Left cardiac atrium (tissue), 4 donors: Measurements from ENCODE around the gene ATF3. TPM values are rescaled to one million over a fixed set of nuclear protein-coding genes. Genes with fewer than 3 reads are reported as not detected.

Experiments
- ATAC-seq, 2 donors: fragments of 200-7000 bp; cut with Tn5 transposase; one replicate each; pipeline ENCODE4 v1.9.1; 2020; ENCODE audit warnings: mild to moderate bottlenecking in 2 of 2, moderate library complexity in 2 of 2
- DNase-seq: peaks from one replicate; pipeline ENCODE4 v3.0.0-alpha.2; 2020
- intact Hi-C, 2 donors: fragments of 100-400 bp; cut with DNase I; formaldehyde crosslinking; loops; one replicate each; pipeline versions ENCODE4 v1.14.1 to v1.15.1; 2022 to 2023
- long read RNA-seq: library from polyadenylated mRNA; unstranded; transcript quantifications from one replicate; pipeline ENCODE4 v2.0.0, GENCODE V29; 2021
- total RNA-seq, 2 donors: library from RNA; stranded (reverse); fragmentation: NEBNext Ultra II Directional; extraction: Animal tissue kit (Norgen Biotek cat#: 25700); gene quantifications; one replicate each; pipeline ENCODE4 v1.2.1, GENCODE V29; 2021
- donor health status: DM: no; HTN: yes; CAD: no.
- donor health status: DM: no; HTN: yes; CAD: no; lungs with severe emphysema.
- donor health status: DM: yes; HTN: yes; CAD: no.
- donor health status: Dilated cardiomyopathy.

ATF3 gene
- total RNA-seq = 10 to 100 TPM; 19.2 to 30.7 TPM
- long read RNA-seq, transcript ATF3-202 (4 exons, 2,033 nt) = major isoform, 19 of 24 reads
- long read RNA-seq, partial matches to known transcripts = 1 of 24 reads
- long read RNA-seq, other reads (novel, unspliced or antisense) = 0 of 24 reads

- intact Hi-C loops = loop anchor here in 1 of 2 donors (5.0 kb wide), 1 partner anchor 131 kb away; no protein-coding TSS in a partner anchor
- peak; percentile 100 for DNase-seq
- peak; percentile 94 to 95 for ATAC-seq
Measured at GRCh38 chr1:212608392-212608958, at the start of gene ATF3. TSS of gene ATF3 (plus strand) at chr1:212608761. CDS start at chr1:212615022, 6,261 bp downstream.

DNA sequence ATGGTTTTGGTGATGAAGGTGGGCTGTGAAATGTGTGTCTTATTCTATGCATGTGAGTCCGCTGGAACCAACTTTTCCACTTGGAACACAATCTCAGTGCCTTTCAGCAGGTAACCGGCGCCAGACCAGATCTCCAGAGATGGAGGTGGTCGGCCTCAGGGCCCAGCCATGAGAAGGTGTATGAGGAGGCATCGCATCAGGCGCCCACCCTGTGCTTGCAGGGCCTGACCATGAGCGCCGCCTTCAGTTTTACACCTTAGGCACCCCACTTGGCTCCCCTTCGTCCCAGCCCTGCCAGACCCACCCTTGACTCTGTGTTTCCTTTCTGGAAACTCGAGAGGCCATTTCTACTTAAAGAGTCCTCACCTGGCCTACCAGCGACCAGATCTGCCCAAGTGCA is 48.6 kb upstream of the ATF3 start:
- intact Hi-C loops = no loop called here
- no peak for DNase-seq

DNA sequence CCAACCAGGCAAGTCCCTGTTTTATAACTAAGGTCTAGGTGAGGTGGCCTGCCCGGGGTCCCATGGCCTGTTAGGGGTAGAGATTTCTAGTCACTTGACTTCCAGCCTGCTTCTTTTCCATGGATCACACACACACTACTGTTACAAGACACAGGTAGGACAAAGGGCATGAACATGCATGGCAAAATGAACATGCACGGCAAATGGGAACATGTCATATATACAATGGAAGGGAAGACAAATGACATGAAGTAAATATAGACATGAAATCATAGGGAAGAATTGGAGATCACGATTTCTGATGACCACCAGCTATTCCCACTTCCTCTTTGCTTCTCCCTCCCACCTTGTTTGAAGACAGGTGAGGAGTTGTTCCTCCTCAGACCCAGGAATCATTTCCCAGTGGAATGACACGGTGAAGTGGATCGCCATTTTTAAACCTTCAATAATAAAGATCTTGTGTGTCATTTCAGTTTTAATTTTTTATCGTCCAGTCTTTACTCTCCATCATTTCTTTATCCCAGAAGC is 47.6 kb upstream of the ATF3 start:
- intact Hi-C loops = no loop called here
- DNase-seq = no peak
- ATAC-seq = no peak

More for the DNA sequence above, 48.6 kb upstream of the ATF3 start:
- no peak for ATAC-seq

DNA sequence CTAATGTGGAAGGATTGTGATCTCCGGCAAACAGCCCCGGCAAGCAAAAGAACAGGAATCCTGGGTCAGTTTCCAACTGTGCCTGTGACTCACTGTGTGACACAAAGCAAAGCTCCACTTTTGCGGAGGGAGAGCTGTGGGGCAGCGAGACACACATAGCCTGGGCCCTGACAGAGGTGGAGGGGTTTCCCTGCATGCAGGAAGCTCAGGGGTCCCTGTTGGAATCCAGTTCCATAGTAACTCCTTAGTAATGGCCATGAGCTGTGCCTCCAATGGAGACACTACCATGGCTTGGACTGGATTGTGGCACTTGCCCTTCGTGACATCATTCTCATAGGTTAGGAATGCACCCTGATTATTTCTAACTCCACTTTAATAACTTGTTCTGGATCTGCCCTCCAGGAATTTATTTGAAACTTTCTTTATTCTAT is 47.0 kb upstream of the ATF3 start:
- intact Hi-C loops = no loop called here
- DNase-seq (no peak), ATAC-seq (no peak)

DNA sequence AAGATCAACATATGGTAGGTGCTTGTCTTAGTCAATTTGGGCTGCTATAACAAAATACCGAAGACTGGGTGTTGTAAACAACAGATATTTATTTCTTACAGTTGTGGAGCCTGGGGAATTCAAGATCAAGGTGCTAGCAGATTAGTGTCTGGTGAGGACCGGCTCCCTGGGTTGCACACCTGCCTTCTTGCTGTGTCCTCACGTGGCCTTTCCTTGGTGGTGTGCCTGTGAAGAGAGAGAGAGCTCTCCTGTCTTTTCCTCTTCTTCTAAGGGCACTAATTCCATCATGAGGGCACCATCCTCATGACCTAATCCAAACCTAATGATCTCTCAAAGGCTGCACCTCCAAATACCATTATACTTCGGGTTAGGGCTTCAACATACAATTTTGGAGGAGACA is 45.8 kb upstream of the ATF3 start:
- intact Hi-C loops = loop anchor here in 1 of 2 donors (2.0 kb wide), 1 partner anchor 44 kb away; no protein-coding TSS in a partner anchor
- ATAC-seq (no peak), DNase-seq (no peak)

DNA sequence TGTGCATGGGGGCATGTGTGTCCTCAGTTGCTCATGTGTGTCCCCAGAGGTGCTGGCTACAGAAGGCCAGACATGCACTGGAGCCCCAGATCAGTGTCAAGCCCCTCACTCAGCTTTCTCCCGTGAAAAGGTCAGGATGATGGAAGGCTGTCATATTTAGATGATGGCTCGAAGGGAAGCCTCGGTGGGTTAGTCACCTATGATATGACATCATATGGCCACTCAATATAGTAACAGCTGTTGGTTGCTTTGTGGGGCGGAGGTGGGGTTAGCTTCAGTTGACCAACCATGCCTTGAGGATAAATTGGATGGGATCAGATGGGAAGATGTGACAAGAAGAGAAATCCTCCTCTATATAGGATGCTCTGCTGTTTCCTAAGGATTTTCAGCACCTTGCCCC is 43.5 kb upstream of the ATF3 start:
- DNase-seq (no peak), ATAC-seq (no peak)
- intact Hi-C loops = loop anchor here in 1 of 2 donors (5.0 kb wide), 1 partner anchor 78 kb away; no protein-coding TSS in a partner anchor

DNA sequence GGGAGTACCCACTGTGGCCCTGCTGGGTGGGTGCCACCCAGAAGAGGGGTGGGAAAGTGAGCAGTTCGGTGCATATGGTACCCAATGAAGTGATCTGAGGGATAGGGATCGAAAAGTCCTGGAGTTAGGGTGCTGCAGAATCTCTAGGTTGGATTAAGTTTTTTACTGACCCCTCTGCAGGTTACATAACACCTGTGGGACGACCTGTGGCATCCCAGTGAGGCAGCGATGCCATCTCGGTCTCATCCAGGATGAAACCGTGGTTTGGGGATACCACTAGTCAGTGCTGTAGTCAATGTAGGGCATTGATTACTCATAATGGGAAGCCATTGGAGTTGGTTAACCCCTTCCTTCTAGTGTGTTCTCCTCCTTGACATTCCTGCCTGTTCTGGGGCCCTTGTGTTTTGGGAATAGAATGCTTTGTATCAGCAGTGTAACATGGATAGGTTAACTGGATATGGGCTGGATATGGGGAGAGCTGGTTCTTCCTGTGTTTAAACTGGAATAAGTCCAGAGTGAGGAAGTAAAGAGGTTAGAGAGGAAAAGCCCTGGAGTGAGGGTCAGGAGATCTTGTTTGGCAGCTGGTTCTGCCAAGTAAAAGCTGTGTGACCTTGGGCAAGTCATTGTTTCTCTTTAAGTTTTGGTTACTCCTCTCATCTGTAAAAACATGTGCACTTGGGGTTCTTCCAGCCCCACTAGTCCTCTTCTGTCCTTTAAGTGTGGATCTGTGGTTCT is 42.8 kb upstream of the ATF3 start:
- ATAC-seq = no peak
- DNase-seq = no peak
- intact Hi-C loops = loop anchor here in 1 of 2 donors (5.0 kb wide), 1 partner anchor 78 kb away; no protein-coding TSS in a partner anchor

- DNase-seq (peak; percentile 33), ATAC-seq (peak; percentile 66 to 95)
- intact Hi-C loops = loop anchor here in 1 of 2 donors (5.0 kb wide), 1 partner anchor 80 kb away; no protein-coding TSS in a partner anchor
Measured at GRCh38 chr1:212566522-212567479, 41.8 kb upstream of the ATF3 start.

- DNase-seq (no peak), ATAC-seq (no peak)
- intact Hi-C loops = loop anchor here in 1 of 2 donors (5.0 kb wide), 1 partner anchor 80 kb away; no protein-coding TSS in a partner anchor
Measured at GRCh38 chr1:212567638-212568037, 40.9 kb upstream of the ATF3 start.

GRCh38 chr1:212568978-212569537 is 39.5 kb upstream of the ATF3 start:
- ATAC-seq = no peak
- DNase-seq = no peak
- intact Hi-C loops = loop anchor here in 1 of 2 donors (5.0 kb wide), 1 partner anchor 82 kb away; no protein-coding TSS in a partner anchor

DNA sequence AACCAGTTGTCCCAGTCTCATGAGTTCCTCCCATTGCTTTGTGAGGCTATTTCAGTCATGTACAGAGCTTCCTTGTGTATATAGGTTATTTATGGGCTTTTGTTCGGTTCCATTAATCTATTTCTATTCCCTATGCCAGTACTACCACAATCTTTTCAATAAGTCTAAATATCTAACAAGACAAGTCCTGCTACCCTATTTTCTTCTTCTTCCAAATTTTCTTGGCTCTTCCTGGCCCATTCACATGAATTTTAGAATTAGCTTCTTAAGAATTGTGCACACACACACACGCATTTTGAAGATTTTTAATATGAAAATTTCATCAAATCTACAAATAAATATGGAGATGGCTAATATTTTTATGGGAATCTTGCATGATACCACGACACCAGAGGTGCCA is 33.8 kb upstream of the ATF3 start:
- DNase-seq = no peak
- no peak for ATAC-seq
- intact Hi-C loops = no loop called here

- no peak for DNase-seq
- no peak for ATAC-seq
- intact Hi-C loops = no loop called here
Measured at GRCh38 chr1:212575333-212575732, 33.2 kb upstream of the ATF3 start.

- DNase-seq (no peak), ATAC-seq (no peak)
- intact Hi-C loops = no loop called here
Measured at GRCh38 chr1:212578041-212578440, 30.5 kb upstream of the ATF3 start.

DNA sequence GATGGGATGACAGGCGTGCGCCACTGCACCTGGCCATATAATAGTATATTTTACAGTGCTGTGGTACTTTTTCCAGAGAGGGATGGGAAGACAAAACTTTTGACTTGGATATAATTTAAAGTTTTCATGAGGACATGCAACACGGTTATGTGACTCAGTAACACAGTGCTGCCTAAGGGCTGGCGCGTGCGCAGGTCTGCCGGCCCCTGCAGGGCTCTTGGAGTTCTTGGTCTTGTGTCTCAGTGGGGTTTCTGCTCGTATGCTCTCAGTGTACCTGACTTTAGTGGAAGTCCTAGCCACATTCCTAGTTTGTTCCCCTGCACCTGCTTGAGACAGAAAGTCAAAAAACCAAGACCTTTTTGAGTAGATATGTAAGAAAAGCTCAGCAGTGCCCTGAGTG is 27.5 kb upstream of the ATF3 start:
- DNase-seq (no peak), ATAC-seq (no peak)
- intact Hi-C loops = no loop called here

DNA sequence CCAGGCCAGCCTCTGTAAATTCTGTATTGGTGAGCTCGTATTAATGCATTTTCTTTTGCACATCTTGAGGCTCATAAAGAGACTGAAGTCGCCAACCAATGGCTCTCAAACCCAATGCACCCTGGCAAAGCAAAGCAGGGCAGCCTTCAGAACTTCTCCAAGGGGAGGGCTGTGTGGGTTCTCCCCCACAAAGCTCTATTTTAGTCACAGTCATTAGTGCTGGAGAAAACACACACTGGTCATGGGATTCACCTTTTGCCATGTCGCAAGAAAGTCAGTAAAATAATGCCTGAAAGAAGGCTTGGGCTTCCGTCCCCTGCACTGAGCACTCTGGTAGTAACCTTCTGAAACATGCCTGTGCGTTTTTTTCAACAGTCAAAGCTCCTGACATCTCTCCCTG is 26.3 kb upstream of the ATF3 start:
- no peak for ATAC-seq
- no peak for DNase-seq
- intact Hi-C loops = no loop called here

GRCh38 chr1:212582808-212583615 is 25.5 kb upstream of the ATF3 start:
- intact Hi-C loops = no loop called here
- ATAC-seq (no peak), DNase-seq (no peak)

- DNase-seq (no peak), ATAC-seq (no peak)
- intact Hi-C loops = no loop called here
Measured at GRCh38 chr1:212583643-212584042, 24.9 kb upstream of the ATF3 start.
